Measurements from ENCODE around the gene LAMC2.

- TF ChIP-seq EZH2 (IDR thresholded peaks at IDR 0.05; ENCODE audit: insufficient read depth, poor library complexity, severe bottlenecking), result no peak
- no peak for TF ChIP-seq EZH2phosphoT487 (IDR thresholded peaks at IDR 0.05; ENCODE audit: insufficient read depth, low read depth)
These were observed 107.8 kb downstream of the LAMC2 start for GRCh38 chr1:183293876-183294275.
